GM21526 (cell line): ENCODE results near the gene MPND.
A peak's percentile ranks its signal among the peaks of the same experiment; 100 is the strongest.
"Not testable (repeated sequence)": the region's sequence is repeated elsewhere in the genome, so short reads cannot be mapped to it uniquely, and the experiment has no call there.

Experiments
- ATAC-seq: cut with Tn5 transposase; IDR thresholded peaks from one replicate; pipeline ENCODE4 v1.9.1; 2021; ENCODE audit warnings: moderate library complexity; ENCODE audit not compliant: unreplicated experiment, low FRiP score

The MPND gene

GRCh38 chr19:4318460-4318859 lies 24.9 kb upstream of the MPND start:
- ATAC-seq = no peak

DNA sequence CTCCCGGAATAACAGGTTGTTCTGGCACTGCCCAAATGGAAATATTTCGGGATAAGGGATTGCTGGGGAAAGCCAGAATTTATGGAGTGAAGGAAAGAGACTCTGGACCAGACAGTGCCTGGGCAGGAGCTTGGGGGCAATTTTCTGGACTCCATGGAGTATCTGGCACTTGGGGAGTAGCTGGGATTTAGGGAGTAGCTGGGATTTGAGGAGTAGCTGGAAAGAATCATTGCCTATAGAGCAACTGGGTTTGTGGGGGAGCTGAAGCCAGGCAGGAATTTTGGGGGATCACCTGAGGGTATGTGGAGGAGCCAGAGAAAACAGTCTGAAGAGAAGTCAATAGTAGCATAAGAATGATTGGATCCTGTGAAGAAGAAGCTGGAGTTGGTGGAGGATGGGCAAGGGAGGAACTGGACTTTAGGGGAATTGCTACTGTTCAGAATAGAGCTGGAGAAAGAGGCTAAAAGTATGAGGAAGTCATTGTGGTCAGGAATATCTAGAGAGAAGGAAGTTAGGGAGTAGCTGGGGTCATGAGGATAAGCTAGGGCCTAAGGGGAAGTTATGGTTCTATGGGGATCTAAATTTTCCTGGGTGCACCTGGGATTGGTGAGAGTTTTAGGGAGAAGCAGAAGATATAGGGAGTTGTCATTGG lies 24.2 kb upstream of the MPND start:
- no peak for ATAC-seq

GRCh38 chr19:4320419-4320818 lies 22.9 kb upstream of the MPND start:
- ATAC-seq = no peak

GRCh38 chr19:4322942-4323665 lies 20.3 kb upstream of the MPND start:
- no peak for ATAC-seq

GRCh38 chr19:4323692-4324091 lies 19.7 kb upstream of the MPND start:
- ATAC-seq = no peak

DNA sequence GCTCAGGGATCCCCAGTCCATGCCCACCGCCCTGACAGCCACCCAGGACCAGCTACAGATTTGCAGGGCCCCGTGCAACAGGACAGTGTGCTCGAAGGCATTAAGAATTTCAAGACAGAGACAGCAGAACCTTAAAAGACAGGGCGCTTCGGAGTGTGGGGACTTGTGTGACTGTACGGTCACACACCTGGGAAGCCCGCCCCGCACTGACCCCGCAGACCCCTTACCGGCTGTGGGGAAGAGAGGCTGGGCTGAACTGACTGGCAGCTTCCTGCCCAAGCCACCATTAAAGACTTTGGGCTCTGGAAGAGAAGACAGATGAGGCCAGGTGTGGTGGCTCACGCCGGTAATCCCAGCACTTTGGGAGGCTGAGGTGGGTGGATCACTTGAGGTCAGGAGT lies 19.1 kb upstream of the MPND start:
- ATAC-seq = no peak

DNA sequence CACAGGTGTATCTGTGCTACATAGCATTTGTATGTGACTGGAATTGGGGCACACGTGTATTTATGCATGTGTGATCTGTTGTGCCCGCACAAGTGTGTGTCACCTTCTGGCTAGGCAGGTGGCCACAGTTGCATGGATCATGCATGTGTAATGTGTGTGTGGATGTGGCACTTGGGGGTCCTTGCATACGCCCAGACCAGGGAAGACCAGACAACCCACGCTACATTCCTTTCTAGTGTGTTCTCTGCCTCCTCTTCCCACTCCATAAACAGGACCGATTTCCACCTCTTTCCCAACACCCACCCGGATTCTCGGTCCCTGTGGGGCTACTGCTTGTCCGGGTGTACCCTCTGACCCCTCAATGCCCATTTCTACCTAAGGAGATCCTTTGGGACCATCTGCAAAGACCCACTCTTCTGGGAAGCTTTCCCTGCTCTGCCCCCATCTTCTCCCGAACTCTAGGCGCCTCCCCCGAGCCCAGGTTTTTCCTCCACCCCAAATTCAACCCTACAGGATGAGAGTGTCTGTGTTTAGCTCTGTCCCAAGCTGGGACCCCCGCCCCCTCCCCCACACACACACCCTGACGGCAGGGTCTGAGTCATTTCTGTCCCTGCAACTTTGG lies 17.0 kb upstream of the MPND start:
- no peak for ATAC-seq

DNA sequence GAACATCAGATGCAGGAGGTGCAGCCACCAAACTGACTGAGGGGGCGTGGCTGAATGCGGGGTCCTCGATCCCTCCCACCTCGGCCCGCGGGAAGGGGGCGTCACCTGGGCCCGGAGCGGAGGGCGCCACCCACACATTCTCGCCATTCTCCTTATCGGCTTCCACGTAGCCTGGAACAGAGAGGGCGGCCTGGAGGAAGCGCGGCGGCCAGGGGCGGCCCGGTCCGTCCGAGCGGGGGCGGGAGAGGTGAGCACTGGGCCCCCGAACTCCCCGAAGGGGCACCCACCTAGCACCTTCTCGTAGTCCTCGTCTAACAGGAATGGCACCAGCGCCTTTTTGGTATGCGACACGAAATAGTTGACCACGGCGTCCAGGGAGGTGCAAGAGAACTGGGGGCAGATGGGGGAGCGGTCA lies 16.5 kb upstream of the MPND start:
- no peak for ATAC-seq

GRCh38 chr19:4327252-4327876 lies 16.0 kb upstream of the MPND start:
- ATAC-seq = peak; percentile 4

GRCh38 chr19:4327877-4328242 lies 15.5 kb upstream of the MPND start:
- ATAC-seq = peak; percentile 13

DNA sequence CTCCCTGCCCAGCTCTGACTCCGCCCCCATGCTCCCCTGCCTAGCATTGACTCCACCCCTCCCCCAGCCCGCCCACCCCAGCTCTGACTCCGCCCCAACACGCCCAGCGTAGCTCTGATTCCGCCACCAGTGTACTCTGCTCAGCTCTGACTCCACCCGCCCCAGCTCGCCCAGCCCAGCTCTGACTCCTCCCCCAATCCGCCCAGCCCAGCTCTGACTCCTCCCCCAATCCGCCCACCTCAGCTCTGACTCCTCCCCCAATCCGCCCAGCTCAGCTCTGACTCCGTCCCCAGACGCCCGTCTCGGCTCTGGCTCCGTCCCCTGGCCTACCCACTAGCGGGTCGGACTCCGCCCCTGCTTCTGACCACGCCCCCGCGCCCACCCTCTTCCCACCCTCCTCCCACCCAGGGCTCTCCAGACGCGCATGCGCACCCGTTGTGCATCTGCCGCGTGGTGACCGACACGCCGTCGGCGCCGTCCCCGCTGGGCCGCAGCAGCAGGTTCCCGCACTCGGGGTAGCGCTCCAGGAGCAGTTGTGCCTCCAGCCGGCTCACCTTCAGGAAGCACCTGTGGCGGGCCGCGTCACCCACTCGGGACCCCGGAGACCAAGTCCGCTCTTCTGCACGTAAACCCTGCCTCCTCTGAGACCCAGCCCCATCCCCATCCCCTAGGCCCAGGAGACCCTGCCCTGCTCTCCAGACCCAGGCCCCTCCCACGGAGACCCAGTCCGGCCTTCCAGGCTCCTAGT lies 14.9 kb upstream of the MPND start:
- peak; percentile 57 for ATAC-seq

- not testable (repeated sequence) for ATAC-seq
Observed at GRCh38 chr19:4328991-4329681, 14.2 kb upstream of the MPND start.

DNA sequence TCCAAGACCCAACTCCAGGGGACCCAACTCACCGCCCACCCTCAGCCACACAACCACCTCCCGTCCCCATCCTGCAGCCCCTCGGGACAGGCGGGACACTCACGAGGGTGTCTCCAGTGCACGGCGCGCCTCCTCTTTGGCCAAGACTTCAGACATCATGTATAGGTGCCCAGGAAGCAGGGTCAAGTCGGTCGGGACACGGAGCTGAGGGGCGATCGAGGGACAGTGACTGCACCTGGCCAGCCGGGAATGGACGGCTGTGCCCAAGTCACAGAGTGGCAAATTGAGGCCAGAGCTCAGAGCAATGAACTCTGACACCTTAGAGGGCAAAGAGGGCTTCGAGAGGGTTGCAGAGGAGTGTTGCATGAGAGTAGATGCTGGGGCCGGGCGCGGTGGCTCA lies 13.5 kb upstream of the MPND start:
- no peak for ATAC-seq

- ATAC-seq = no peak
Observed at GRCh38 chr19:4334929-4335570, 8.3 kb upstream of the MPND start.

DNA sequence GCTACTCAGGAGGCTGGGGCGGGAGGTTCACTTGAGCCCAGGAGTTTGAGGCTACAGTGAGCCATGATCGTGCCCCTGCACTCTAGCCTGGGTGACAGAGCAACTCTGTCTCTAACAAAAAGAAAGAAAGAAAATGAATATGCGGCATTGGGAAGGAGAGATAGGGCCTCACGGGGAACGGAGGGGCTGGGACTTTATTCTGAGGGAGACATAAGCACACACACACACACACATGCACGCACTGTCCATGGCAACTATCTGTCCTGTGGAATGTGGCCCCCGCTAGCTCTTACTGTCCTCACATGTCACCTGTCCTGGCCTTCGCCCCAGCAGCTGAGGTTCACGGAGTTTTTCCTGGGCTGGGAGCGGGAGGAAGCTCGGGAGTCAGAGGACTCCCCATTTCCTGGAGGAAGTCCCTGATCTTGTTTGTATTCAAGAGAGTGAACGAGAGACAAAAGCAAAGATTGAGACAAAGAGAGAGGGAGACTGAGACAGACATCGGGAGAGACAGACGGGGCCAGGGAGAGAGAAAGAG lies 5.4 kb upstream of the MPND start:
- ATAC-seq = no peak

DNA sequence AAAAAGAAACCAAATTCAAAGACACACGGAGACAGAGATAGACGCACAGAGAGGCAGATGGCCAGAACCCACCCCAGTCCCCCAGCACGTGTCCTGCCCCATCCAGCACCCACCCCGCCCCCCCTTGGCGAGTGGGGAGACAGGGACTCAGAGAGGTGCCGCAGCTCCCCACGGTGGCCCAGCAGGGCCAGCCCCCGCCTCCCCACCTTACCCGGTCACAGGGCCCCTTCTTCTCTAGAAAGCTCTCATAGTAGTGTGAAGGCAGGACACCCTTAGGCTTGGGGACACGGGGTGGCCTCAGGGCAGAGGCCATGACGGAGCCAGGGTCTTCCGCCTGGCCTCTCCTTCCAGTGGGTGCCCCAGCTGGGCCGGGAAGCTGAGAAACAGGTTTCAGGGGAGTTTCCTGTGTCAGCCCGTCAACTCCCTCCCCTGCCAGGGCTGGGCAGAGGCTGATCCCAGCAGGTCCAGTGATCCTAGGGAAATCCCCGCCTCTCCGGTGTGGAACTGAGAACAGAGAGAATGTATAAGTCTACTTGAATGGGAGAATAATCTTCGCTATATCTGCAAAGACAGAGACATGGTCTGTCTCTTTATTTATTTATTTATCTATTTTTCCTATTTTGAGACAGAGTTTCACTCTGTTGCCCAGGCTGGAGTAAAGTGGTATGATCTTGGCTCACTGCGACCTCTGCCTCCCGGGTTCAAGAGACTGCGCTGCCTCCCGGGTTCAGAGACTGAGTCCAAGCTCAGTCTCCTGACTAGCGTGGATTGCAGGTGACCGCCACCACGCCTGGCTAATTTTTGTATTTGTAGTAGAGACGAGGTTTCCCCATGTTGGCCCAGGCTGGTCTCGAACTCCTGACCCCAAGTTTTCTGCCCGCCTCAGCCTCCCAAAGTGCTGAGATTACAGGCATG lies 4.7 kb upstream of the MPND start, which contains the start of gene STAP2:
TSS of gene STAP2 (minus strand) at position 387 of the 915 bp plus-strand sequence. CDS start at position 313, 74 bp downstream.
- no peak for ATAC-seq

DNA sequence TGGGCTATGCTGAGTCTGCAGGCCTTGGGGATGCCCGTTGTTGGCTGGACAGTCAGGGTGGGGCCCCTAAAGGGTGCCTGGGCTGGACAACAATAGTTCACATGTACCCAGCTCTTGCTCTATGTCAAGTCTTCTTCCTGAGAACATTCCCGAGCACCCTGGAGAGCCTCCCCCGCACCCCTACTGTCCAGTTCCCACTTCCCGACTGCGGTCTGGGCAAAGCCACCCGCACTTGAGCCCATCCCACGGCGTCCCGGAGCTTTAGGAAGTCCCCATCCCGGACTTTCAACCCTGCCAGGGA lies 1.1 kb upstream of the MPND start:
- ATAC-seq = no peak

GRCh38 chr19:4342615-4343369 lies 570 bp upstream of the MPND start:
- ATAC-seq = peak; percentile 73
